Breast epithelium (tissue), 3 donors: ENCODE measurements around the gene SH3BP5.

Experiments used
- CTCF ChIP-seq, 3 donors: fragments of 450-650 bp; IDR thresholded peaks; one replicate each; pipeline ENCODE4 v1.5.1; 2016 to 2017; ENCODE audit warnings: antibody characterized with exemption in 3 of 3, mild to moderate bottlenecking in 3 of 3, moderate library complexity in 3 of 3
- POLR2A ChIP-seq: fragments of 450-650 bp; IDR thresholded peaks from one replicate; pipeline ENCODE4 v1.6.1; 2016; ENCODE audit warnings: antibody characterized with exemption, mild to moderate bottlenecking, moderate library complexity

- no peak for TF ChIP-seq CTCF (IDR thresholded peaks at IDR 0.05)
- no peak for TF ChIP-seq POLR2A
Measured at GRCh38 chr3:15273227-15273626, 59.2 kb downstream of the SH3BP5 start.
